NCI-H2107 treated with DMSO at 0.1 percent for 48 hours (cell line): Measurements from ENCODE around the gene CD68.
A peak's percentile ranks its signal among the peaks of the same experiment; 100 is the strongest.
"Not testable (repeated sequence)": the region's sequence is repeated elsewhere in the genome, so short reads cannot be mapped to it uniquely, and the experiment has no call there.

ENCODE experiments used
- DNase-seq: peaks from one replicate; lab custom pipeline; 2025; ENCODE audit not compliant: unreplicated experiment; lab: John Stamatoyannopoulos, UW

Gene CD68

DNA sequence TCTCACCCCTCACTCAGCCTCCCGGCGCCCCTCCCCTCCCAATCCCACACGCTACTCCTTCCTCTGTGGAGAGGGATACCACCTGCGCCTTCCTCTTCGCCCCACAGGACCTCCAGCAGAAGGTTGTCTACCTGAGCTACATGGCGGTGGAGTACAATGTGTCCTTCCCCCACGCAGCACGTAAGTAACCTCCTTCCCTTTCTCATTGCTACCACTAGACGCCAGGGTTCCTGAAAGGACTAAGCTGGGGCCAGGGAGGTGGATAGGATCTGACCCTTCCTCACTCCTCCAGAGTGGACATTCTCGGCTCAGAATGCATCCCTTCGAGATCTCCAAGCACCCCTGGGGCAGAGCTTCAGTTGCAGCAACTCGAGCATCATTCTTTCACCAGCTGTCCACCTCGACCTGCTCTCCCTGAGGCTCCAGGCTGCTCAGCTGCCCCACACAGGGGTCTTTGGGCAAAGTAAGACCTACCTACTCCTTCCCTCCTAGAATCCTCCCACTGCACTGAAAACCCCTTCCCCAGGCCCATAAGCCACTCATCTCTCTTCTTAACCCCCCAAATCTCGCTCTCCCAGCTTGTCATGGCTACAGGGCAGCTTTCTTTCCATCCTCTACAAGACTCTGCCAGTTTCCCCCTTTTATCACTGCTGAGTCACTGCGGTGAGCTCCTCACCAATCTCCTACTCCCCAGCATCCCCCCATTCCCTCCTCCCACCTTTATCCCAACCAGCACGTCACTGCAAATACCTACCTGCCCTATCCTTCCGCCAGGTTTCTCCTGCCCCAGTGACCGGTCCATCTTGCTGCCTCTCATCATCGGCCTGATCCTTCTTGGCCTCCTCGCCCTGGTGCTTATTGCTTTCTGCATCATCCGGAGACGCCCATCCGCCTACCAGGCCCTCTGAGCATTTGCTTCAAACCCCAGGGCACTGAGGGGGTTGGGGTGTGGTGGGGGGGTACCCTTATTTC is 1.5 kb downstream of the CD68 start:
- DNase-seq = no peak

DNA sequence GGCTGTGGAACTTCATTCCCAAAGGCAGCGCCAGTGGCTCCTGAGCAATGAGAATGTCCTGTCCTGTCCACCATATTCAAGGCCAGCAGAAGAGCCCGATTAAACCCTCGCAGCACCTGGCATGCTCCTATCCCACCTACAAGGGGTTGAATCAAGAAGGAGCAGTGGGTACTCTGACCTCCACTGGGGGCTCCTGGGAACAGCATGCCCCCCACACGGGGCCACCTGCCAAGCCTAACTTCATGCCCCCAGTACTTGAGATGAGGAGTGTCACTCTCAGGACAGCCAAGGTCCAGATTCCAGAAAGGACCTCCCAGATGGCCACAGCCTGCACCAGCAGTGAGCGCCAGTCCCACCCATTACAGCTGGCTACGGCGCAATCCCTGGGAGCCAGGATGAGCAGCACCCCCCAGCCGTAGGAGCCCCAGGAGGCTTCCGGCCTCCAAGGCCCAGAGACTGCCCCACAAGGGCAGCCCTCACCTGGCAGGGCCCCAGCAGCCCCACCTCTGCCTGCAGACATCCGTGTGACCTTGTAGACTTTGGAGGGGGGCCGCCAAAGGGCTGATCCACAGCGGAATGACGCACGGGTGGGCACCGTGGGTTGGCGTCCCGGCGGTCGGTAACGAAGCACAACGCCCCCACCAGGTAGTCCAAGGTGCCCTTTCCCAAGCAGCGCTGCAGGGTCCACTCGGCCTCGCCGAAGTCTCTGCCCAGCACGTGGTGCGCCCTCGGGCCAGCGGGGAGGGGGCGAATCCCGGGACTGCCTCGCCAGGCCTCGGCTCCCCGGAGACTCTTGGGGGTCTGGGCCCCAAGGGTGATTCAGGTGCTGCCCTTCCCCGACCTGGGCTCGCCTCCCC is 3.2 kb downstream of the CD68 start:
- no peak for DNase-seq

DNA sequence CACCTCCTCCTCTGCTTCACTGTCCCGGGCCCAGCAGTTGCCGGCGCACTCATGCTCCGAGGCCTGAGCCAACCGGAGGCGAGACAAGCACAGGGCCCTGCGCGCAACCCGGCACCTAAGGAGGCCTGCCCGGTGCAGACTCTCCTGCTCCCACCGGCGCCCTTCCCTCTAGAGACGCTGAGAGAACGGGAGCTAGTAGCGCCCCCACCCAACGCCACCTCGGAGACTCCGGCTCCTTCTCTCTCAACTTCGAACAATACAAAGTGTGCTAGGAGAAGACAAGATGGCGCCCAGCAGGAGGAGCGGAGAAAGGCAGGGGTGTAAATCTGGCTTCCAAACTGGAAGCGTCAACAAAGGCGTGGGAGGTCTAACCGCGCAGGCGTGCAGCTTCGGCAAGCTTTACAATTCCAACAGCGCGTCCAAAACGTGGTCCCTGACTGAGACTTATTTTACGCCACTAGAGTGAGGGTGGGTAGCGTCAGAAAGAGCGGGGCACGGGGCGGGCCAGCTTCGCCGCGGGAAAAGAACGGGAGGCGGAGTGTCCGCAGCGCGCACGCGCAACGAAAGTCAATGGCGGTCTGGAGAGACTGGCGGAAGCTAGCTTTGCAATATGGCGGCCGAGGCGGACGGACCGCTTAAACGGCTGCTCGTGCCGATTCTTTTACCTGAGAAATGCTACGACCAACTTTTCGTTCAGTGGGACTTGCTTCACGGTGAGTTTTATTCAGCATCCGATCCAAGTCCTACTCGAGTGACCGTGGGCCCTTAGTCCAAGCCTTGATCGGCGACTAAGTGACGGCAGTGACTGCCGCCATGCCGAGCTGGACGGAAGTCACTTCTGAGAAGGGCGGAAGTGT is 4.0 kb downstream of the CD68 start, which contains the start of gene MPDU1:
Gene MPDU1, plus strand, starts transcription at position 600 of the 857 bp plus-strand sequence. Its CDS starts 11 bp downstream, at position 611.
- DNase-seq = peak; percentile 72

DNA sequence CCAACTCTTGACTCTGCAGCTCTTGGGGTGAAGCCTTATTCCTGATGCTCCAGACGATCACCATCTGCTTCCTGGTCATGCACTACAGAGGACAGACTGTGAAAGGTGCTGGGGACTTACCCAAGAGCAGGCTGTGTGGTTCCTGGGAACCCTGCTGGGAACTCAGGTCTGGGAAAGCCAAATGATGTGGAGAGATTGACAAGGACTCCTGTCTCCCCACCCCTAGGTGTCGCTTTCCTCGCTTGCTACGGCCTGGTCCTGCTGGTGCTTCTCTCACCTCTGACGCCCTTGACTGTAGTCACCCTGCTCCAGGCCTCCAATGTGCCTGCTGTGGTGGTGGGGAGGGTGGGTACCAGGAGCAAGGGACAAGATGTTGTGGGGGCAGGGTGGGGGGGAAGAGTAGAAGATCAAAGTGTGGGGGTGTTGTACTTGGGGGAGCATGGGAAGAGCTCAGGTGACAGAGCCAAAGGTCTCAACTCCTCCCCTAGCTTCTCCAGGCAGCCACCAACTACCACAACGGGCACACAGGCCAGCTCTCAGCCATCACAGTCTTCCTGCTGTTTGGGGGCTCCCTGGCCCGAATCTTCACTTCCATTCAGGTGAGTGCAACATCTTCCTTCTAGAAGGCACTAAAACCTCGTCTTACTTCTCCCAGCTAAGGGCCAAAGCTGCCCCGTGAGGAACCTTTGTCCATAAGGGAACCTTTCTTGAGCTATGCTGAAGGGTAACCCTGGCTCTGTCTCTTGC is 7.4 kb downstream of the CD68 start:
- peak; percentile 1 for DNase-seq

GRCh38 chr17:7587420-7588151 is 8.1 kb downstream of the CD68 start:
- DNase-seq = no peak

GRCh38 chr17:7588553-7589203 is 9.2 kb downstream of the CD68 start:
- DNase-seq = no peak

DNA sequence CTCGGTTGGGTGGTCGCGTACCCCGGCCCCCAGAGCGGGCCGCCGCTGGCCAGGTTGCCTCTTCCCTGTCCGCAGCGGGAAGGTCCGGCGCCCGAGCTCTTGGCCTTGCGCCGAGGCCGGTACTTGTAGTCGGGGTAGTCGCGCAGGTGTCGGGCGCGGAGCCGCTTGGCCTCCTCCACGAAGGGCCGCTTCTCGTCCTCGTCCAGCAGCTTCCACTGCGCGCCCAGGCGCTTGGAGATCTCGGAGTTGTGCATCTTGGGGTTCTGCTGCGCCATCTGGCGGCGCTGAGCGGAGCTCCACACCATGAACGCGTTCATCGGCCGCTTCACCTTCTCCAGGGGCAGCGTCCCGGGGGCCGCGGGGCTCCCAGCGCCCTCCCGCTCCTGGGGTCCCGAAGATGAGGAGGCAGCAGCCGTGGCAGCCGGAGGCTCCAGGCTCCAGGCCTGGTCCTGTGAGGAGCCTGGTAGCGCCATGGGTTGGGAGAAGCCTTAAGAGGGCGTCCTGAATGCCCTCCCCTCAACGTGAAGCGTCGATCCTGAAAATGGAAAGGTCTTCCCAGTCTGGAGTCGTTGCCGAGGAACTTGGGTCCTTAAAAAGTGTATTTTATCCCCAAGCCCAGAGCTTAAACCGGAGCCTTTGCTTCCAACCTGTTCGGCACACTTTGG is 9.9 kb downstream of the CD68 start:
- DNase-seq = no peak

DNA sequence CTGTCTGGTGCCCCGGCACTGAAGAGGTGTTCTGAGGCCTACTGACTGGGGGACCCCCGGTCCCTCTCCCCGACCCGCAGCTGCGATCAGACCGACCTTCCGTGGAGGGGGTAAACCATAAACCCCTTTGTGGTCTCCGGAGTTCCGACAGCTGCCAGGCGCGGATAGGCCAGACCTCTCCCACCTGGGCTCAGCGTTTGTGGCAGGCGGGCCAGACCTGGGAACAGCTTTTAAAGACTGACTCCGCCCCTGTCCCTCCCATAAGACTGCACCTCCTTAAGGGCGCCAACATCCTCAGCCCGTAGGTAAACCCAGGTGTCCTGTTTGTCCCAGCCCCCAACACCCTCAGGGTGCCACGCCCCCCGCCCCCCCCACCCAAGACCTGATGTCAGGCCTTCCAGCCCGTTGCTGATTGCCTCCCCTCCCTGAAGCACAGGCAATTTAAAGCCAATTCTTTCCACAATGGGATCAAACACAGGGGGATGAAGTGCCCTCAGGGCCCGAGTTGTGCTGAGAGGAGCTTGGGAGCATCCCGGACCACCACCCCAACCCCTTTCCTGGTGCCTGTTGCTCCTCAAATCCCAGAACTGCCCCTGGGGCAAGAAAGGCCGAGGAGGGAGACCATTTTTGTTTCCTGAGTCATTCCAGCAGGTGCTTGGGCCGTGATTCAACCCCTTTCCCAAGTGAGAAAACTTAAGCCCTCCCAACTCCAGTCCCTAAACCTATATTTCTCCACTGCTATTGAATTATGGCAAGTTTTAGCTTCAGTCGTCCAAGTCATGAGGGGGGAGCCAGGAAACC is 10.7 kb downstream of the CD68 start, which contains the start of gene SOX15:
Gene SOX15, minus strand, starts transcription at position 204 of the 801 bp plus-strand sequence. CDS start 418 bp downstream, outside the sequence.
- DNase-seq = no peak

GRCh38 chr17:7590743-7591142 is 11.3 kb downstream of the CD68 start:
- DNase-seq = no peak

- no peak for DNase-seq
Observed at GRCh38 chr17:7591596-7591995, 12.2 kb downstream of the CD68 start.

GRCh38 chr17:7592422-7593021 is 13.1 kb downstream of the CD68 start:
- no peak for DNase-seq

DNA sequence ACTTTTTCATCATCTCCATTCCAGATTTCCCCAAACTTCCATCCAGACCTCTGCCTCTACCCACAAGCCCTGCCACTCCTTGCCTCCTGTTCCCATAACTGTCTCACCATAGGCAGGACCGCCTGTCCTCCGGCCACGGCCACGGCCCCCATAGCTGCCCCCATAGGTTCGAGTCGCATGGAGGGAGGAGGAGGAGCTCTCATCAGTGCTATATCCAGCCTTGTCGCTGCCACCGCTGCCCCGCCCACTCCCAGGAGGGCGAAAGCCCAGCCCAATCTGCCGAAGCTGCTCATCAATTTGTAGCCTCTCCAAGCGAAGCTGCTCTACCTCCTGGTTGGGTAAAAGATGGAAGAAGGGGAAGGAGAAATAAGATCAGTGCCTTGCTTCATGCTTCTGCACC is 13.9 kb downstream of the CD68 start:
- no peak for DNase-seq

DNA sequence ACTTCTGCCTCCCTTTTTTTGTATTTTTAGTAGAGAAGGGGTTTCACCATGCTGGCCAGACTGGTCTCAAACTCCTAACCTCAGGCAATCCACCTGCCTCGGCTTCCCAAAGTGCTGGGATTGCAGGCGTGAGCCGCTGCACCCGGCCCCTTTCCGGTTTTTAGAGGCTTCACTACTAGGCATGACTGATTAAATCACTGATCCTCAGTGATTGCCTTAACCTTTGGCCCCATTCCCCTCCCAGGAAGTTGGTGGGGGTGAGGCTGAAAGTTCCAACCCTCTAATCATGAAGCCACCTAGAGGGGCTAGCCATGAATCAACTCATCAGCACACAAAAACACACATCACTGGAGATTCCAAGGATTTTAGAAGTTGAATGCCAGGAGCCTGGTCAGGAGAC is 18.1 kb downstream of the CD68 start:
- not testable (repeated sequence) for DNase-seq

GRCh38 chr17:7606280-7606679 is 26.8 kb downstream of the CD68 start:
- no peak for DNase-seq

DNA sequence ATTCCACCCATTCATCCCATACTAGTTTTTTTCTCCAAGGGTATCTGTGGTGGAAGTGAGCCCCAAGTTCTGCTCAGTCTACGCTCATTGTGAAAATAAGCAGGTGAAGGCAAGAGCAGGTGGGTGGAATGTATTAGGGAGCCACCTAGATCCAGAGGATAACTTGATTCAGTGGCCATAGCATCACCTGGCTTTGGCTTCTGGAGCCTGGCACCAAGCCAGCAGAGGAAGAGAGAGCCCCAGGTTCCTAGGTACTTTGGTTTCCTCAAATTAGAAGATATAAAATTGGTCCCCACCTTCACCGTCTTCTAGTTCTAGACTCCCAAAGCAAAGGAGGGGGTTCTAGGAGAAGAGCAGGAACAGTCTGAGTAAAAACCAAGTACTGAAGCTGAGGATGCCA is 31.2 kb downstream of the CD68 start:
- no peak for DNase-seq

DNA sequence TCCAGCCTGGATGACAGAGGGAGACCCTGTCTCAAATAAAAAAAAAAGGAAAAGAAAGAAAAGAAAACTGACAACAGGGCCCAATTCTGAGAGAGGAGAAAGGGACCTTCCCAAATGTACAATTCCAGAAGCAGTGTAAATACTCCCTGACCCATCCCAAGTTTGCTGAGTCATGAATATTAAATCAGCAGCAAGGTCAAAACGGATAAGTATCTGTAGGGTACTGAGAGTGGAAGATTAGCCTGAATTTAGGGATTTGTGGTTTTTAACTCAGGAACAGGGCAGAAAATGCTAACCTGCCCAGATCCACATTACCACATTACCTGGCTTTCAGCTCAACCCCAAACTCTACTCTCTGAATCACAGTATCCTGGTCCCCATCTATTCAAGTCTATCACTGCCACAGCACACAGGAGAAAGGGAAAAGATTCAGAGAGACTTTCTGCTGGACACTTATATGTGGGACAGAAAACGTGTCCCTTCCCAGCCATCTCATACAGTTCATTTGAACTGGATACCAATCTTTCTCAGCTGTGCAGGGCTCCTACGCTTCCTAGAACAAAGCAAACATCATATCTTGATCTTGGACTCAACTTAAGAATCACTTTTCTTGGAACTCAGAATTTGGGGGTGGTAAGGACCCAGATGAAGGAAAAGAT is 32.3 kb downstream of the CD68 start:
- no peak for DNase-seq

- DNase-seq = no peak
Observed at GRCh38 chr17:7612294-7612640, 32.8 kb downstream of the CD68 start.
